Subcutaneous adipose tissue (tissue), 4 donors: ENCODE results near the gene POLDIP2. TPM values are rescaled to one million over a fixed set of nuclear protein-coding genes. Genes with fewer than 3 reads are reported as not detected.

Experiments used
- CTCF ChIP-seq: fragments of 450-650 bp; IDR thresholded peaks from one replicate; pipeline ENCODE4 v1.5.1; 2016; ENCODE audit warnings: low read depth, mild to moderate bottlenecking, control low read depth, antibody characterized with exemption, moderate library complexity
- total RNA-seq, 4 donors: library from RNA; depleted of rRNA; stranded (reverse); fragments of >200 nt; gene quantifications; one replicate each; pipeline ENCODE4 v1.1.0, GENCODE V29; 2016

The POLDIP2 gene
- total RNA-seq, 4 donors from 2014 or later, result 56.6 to 103 (median 69.3) TPM

- no peak for TF ChIP-seq CTCF
Observed at GRCh38 chr17:28369684-28370034, 12.3 kb upstream of the POLDIP2 start.

- TF ChIP-seq CTCF, result no peak
Observed at GRCh38 chr17:28368915-28369683, 11.8 kb upstream of the POLDIP2 start.

GRCh38 chr17:28368306-28368831 is 11.0 kb upstream of the POLDIP2 start:
- TF ChIP-seq CTCF, result no peak

- TF ChIP-seq CTCF, result no peak
Observed at GRCh38 chr17:28367641-28368305, 10.4 kb upstream of the POLDIP2 start.

- no peak for TF ChIP-seq CTCF
Observed at GRCh38 chr17:28366605-28367004, 9.3 kb upstream of the POLDIP2 start.

GRCh38 chr17:28365487-28365886 is 8.2 kb upstream of the POLDIP2 start:
- TF ChIP-seq CTCF, result no peak

GRCh38 chr17:28364665-28365363 is 7.5 kb upstream of the POLDIP2 start, which contains the start of gene SEBOX:
Gene SEBOX, minus strand, starts transcription at chr17:28365199. Its CDS starts 48 bp downstream, at chr17:28365151.
- no peak for TF ChIP-seq CTCF
